WTC11 (cell line): ENCODE results near the gene MAP7D1. TPM values are rescaled to one million over a fixed set of nuclear protein-coding genes. Genes with fewer than 3 reads are reported as not detected.

Experiments
- ATAC-seq: fragments of 200-7000 bp; cut with Tn5 transposase; 2 replicates; pipeline ENCODE4 v1.10.0; 2021; ENCODE audit warnings: mild to moderate bottlenecking, moderate library complexity
- CTCF ChIA-PET: fragments of 300-600 bp; sonication (Branson Sonifier 250); formaldehyde crosslinking; loops from one replicate; lab custom pipeline; 2021; ENCODE audit warnings: antibody characterized with exemption; lab: Charles Lee
- POLR2A ChIA-PET: fragments of 350-600 bp; sonication (Branson Sonifier 250); formaldehyde crosslinking; loops from one replicate; lab custom pipeline; 2021; ENCODE audit warnings: antibody characterized with exemption; lab: Charles Lee
- DNase-seq: peaks from one replicate; pipeline ENCODE4 v3.0.0; 2021; ENCODE audit warnings: low spot score
- H3K27ac Mint-ChIP-seq: 2 replicates; pipeline ENCODE4 v1.8.0; 2021; ENCODE audit warnings: mixed read lengths
- H3K27me3 Mint-ChIP-seq: 2 replicates; pipeline ENCODE4 v1.8.0; 2021; ENCODE audit warnings: low read depth, mild to moderate bottlenecking, moderate library complexity, mixed read lengths
- H3K36me3 Mint-ChIP-seq: 2 replicates; pipeline ENCODE4 v1.8.0; 2021; ENCODE audit warnings: mixed read lengths
- H3K4me1 Mint-ChIP-seq: 2 replicates; pipeline ENCODE4 v1.8.0; 2022; ENCODE audit warnings: mixed read lengths
- H3K4me3 Mint-ChIP-seq: 2 replicates; pipeline ENCODE4 v1.8.0; 2021; ENCODE audit warnings: mild to moderate bottlenecking, moderate library complexity, mixed read lengths
- H3K9me3 Mint-ChIP-seq: 2 replicates; pipeline ENCODE4 v1.8.0; 2021; ENCODE audit warnings: mixed read lengths
- AFF4 ChIP-seq: sonication (generic); formaldehyde crosslinking; IDR thresholded peaks from 2 replicates; pipeline ENCODE4 v1.8.1; 2023; ENCODE audit warnings: mild to moderate bottlenecking, missing genetic modification reagents, borderline replicate concordance
- CBFB ChIP-seq: sonication (generic); formaldehyde crosslinking; IDR thresholded peaks from 2 replicates; pipeline ENCODE4 v1.8.1; 2022; ENCODE audit warnings: mild to moderate bottlenecking, low read depth, missing genetic modification reagents
- CREM ChIP-seq: sonication (generic); formaldehyde crosslinking; IDR thresholded peaks from 2 replicates; pipeline ENCODE4 v1.8.1; 2022; ENCODE audit warnings: mild to moderate bottlenecking, missing genetic modification reagents, moderate library complexity
- CTCF ChIP-seq: fragments of 200-600 bp; IDR thresholded peaks from 2 replicates; pipeline ENCODE4 v1.8.0; 2022; ENCODE audit warnings: antibody characterized with exemption
- E2F5 ChIP-seq: sonication (generic); formaldehyde crosslinking; IDR thresholded peaks from 2 replicates; pipeline ENCODE4 v1.8.1; 2022; ENCODE audit warnings: mild to moderate bottlenecking, moderate library complexity, missing genetic modification reagents
- ESRRA ChIP-seq: sonication (generic); formaldehyde crosslinking; IDR thresholded peaks from 2 replicates; pipeline ENCODE4 v1.8.1; 2022; ENCODE audit warnings: mild to moderate bottlenecking, missing genetic modification reagents, borderline replicate concordance
- ETV6 ChIP-seq: sonication (generic); formaldehyde crosslinking; IDR thresholded peaks from 2 replicates; pipeline ENCODE4 v1.8.1; 2022; ENCODE audit warnings: mild to moderate bottlenecking, missing genetic modification reagents
- FOXK1 ChIP-seq: sonication (generic); formaldehyde crosslinking; IDR thresholded peaks from 2 replicates; pipeline ENCODE4 v1.8.0; 2022; ENCODE audit warnings: mild to moderate bottlenecking, moderate library complexity, missing genetic modification reagents
- FOXP1 ChIP-seq: sonication (generic); formaldehyde crosslinking; IDR thresholded peaks from 2 replicates; pipeline ENCODE4 v1.8.0; 2022; ENCODE audit warnings: missing genetic modification reagents, mild to moderate bottlenecking, moderate library complexity, borderline replicate concordance
- FOXP4 ChIP-seq: sonication (generic); formaldehyde crosslinking; IDR thresholded peaks from 2 replicates; pipeline ENCODE4 v1.8.0; 2022; ENCODE audit warnings: mild to moderate bottlenecking, missing genetic modification reagents
- GTF2I ChIP-seq: fragments of 250-450 bp; sonication (Bioruptor Pico); conservative IDR thresholded peaks from 2 replicates; pipeline ENCODE4 v1.4.0; 2021; ENCODE audit warnings: mild to moderate bottlenecking
- HMGXB4 ChIP-seq: sonication (generic); formaldehyde crosslinking; IDR thresholded peaks from 2 replicates; pipeline ENCODE4 v1.8.1; 2023; ENCODE audit warnings: mild to moderate bottlenecking, moderate library complexity, missing genetic modification reagents
- KAT7 ChIP-seq: sonication (generic); formaldehyde crosslinking; IDR thresholded peaks from 2 replicates; pipeline ENCODE4 v1.8.1; 2023; ENCODE audit warnings: missing genetic modification reagents, mild to moderate bottlenecking, borderline replicate concordance
- NFYB ChIP-seq: sonication (generic); formaldehyde crosslinking; conservative IDR thresholded peaks from 2 replicates; pipeline ENCODE4 v1.8.0; 2022; ENCODE audit warnings: low read depth, missing genetic modification reagents
- NR2C2 ChIP-seq: sonication (generic); formaldehyde crosslinking; IDR thresholded peaks from 2 replicates; pipeline ENCODE4 v1.8.0; 2022; ENCODE audit warnings: mild to moderate bottlenecking, missing genetic modification reagents
- NR3C1 ChIP-seq: sonication (generic); formaldehyde crosslinking; conservative IDR thresholded peaks from 2 replicates; pipeline ENCODE4 v1.8.1; 2023; ENCODE audit warnings: low read depth, mild to moderate bottlenecking, missing genetic modification reagents
- TCF7 ChIP-seq: sonication (generic); formaldehyde crosslinking; IDR thresholded peaks from 2 replicates; pipeline ENCODE4 v1.8.0; 2022; ENCODE audit warnings: mild to moderate bottlenecking, low read depth, missing genetic modification reagents, moderate library complexity
- USF2 ChIP-seq: sonication (generic); formaldehyde crosslinking; IDR thresholded peaks from 2 replicates; pipeline ENCODE4 v1.8.1; 2023; ENCODE audit warnings: mild to moderate bottlenecking, missing genetic modification reagents, moderate library complexity
- ZBTB43 ChIP-seq: sonication (generic); formaldehyde crosslinking; IDR thresholded peaks from 2 replicates; pipeline ENCODE4 v1.8.1; 2023; ENCODE audit warnings: mild to moderate bottlenecking, missing genetic modification reagents
- ZNF138 ChIP-seq: sonication (generic); formaldehyde crosslinking; conservative IDR thresholded peaks from 2 replicates; pipeline ENCODE4 v1.8.1; 2022; ENCODE audit warnings: mild to moderate bottlenecking, moderate library complexity, missing genetic modification reagents
- ZNF232 ChIP-seq: sonication (generic); formaldehyde crosslinking; IDR thresholded peaks from 2 replicates; pipeline ENCODE4 v1.8.0; 2022; ENCODE audit warnings: mild to moderate bottlenecking, missing genetic modification reagents
- ZNF416 ChIP-seq: fragments of 250-450 bp; sonication (Bioruptor Pico); IDR thresholded peaks from 2 replicates; pipeline ENCODE4 v1.9.0; 2021; ENCODE audit warnings: mild to moderate bottlenecking, inconsistent platforms
- total RNA-seq: library from RNA; stranded (reverse); gene quantifications from 3 replicates; pipeline ENCODE4 v1.2.3, GENCODE V29; 2021

The MAP7D1 gene
- total RNA-seq, 1 experiment from 2014 or later: 88.7 TPM

- Mint-ChIP-seq H3K27ac (no peak overlapping the region; the same call in 1 of the 2 replicates), H3K4me3 (peak overlapping the region; percentile 41)
- peak; percentile 79 for DNase-seq
- TF ChIP-seq ZNF232 (CRISPR knock-in tag): 0 out of 2 replicates have a peak, but pooled peaks have one; percentile 21
- TF ChIP-seq ZNF138 (CRISPR knock-in tag): 0 out of 2 replicates have a peak, but pooled peaks have one; percentile 40
- TF ChIP-seq ETV6 (CRISPR knock-in tag): peak; percentile 80
- TF ChIP-seq ZBTB43 (CRISPR knock-in tag): no peak
- peak; percentile 71 for TF ChIP-seq CREM (CRISPR knock-in tag)
- TF ChIP-seq AFF4 (CRISPR knock-in tag): 0 out of 2 replicates have a peak, but pooled peaks have one; percentile 33
- TF ChIP-seq FOXP1 (CRISPR knock-in tag): peak; percentile 51; the same call in 1 of the 2 replicates
- TF ChIP-seq FOXK1 (CRISPR knock-in tag): 0 out of 2 replicates have a peak, but pooled peaks have one; percentile 46
- peak; percentile 52; the same call in 1 of the 2 replicates for TF ChIP-seq ESRRA (CRISPR knock-in tag)
- TF ChIP-seq ZNF416 (CRISPR knock-in tag): peak; percentile 13; the same call in 1 of the 2 replicates
- no peak for TF ChIP-seq NFYB (CRISPR knock-in tag)
- TF ChIP-seq NR2C2 (CRISPR knock-in tag): peak; percentile 46; the same call in 1 of the 2 replicates
- no peak for TF ChIP-seq HMGXB4 (CRISPR knock-in tag)
- peak; percentile 60; the same call in 1 of the 2 replicates for TF ChIP-seq CTCF
- 0 out of 2 replicates have a peak, but pooled peaks have one; percentile 42 for TF ChIP-seq KAT7 (CRISPR knock-in tag)
- TF ChIP-seq NR3C1 (CRISPR knock-in tag): peak; percentile 62; the same call in 1 of the 2 replicates
- TF ChIP-seq FOXP4 (CRISPR knock-in tag): 0 out of 2 replicates have a peak, but pooled peaks have one; percentile 14
- no peak for TF ChIP-seq GTF2I (CRISPR knock-in tag)
- 0 out of 2 replicates have a peak, but pooled peaks have one; percentile 72 for TF ChIP-seq CBFB (CRISPR knock-in tag)
- no peak for TF ChIP-seq TCF7 (CRISPR knock-in tag)
- peak; percentile 60; the same call in 1 of the 2 replicates for TF ChIP-seq E2F5
- 0 out of 2 replicates have a peak, but pooled peaks have one; percentile 15 for TF ChIP-seq USF2 (CRISPR knock-in tag)
Measured at GRCh38 chr1:36176106-36176949, 20.4 kb downstream of the MAP7D1 start.

More at GRCh38 chr1:36176106-36176949, 20.4 kb downstream of the MAP7D1 start:
- Mint-ChIP-seq H3K36me3 (peaks cover 37% of the 10 kb centered on the region), H3K4me1 (peaks cover 22% of the 10 kb centered on the region), H3K27me3 (no peaks in the 10 kb centered on the region), H3K9me3 (no peaks in the 10 kb centered on the region)
- peak; percentile 71 for ATAC-seq
- POLR2A ChIA-PET: interaction anchor here (0.9 to 2.1 kb wide), 2 partner anchors 20 to 48 kb away, joined by 4 read pairs; partner anchors contain the start of genes MAP7D1 and THRAP3
- CTCF ChIA-PET: interaction anchor here (0.6 to 2.4 kb wide), 11 partner anchors 11 to 146 kb away, joined by 3 to 17 read pairs (median 8); partner anchors contain the start of genes MAP7D1 and TRAPPC3
